ENCODE data around the gene CHMP4B. TPM values are rescaled to one million over a fixed set of nuclear protein-coding genes. Genes with fewer than 3 reads are reported as not detected.
"Not testable (repeated sequence)": the region's sequence is repeated elsewhere in the genome, so short reads cannot be mapped to it uniquely, and the experiment has no call there.

CHMP4B gene
- total RNA-seq, 1 experiment from 2014 or later: 72.5 TPM

- Mint-ChIP-seq H3K9me3 (no peaks in the 10 kb centered on the region), H3K4me3 (no peak overlapping the region), H3K27me3 (ENCODE audit: low read depth) (no peaks in the 10 kb centered on the region), H3K4me1 (peaks cover 14% of the 10 kb centered on the region), H3K36me3 (no peaks in the 10 kb centered on the region; the same call in 1 of the 2 replicates), H3K27ac (no peak overlapping the region)
- POLR2A ChIA-PET: interaction anchor here (1.5 kb wide), 1 partner anchor 19 kb away, joined by 5 read pairs; the partner anchor contains the start of gene CHMP4B
- DNase-seq (ENCODE audit: low spot score): peak; percentile 75
- TF ChIP-seq CTCF (IDR thresholded peaks at IDR 0.05): peak; percentile 94
- no peak for TF ChIP-seq FOXP4 (CRISPR knock-in tag; IDR thresholded peaks at IDR 0.05)
- CTCF ChIA-PET: interaction anchor here (0.5 to 4.8 kb wide), 34 partner anchors 9 to 280 kb away, joined by 3 to 31 read pairs (median 4); partner anchors contain the start of genes CHMP4B, PXMP4 and RALY
- peak; percentile 86 for ATAC-seq
Measured at GRCh38 chr20:33791959-33792597, 19.1 kb upstream of the CHMP4B start.

- not testable (repeated sequence) for DNase-seq (ENCODE audit: low spot score); H3K27ac Mint-ChIP-seq; H3K9me3 Mint-ChIP-seq; H3K27me3 Mint-ChIP-seq (ENCODE audit: low read depth); H3K4me3 Mint-ChIP-seq; H3K36me3 Mint-ChIP-seq; ATAC-seq
- ChIA-PET POLR2A (interaction anchor here (1.5 kb wide), 1 partner anchor 18 kb away, joined by 5 read pairs; the partner anchor contains the start of gene CHMP4B), CTCF (interaction anchor here (0.6 to 4.8 kb wide), 31 partner anchors 8 to 279 kb away, joined by 3 to 31 read pairs (median 4); partner anchors contain the start of genes CHMP4B, PXMP4 and RALY)
- H3K4me1 Mint-ChIP-seq: peaks cover 16% of the 10 kb centered on the region
- 0 out of 2 replicates have a peak, but pooled peaks have one; percentile 30 for TF ChIP-seq ZNF121 (CRISPR knock-in tag; IDR thresholded peaks at IDR 0.05)
Measured at GRCh38 chr20:33792598-33792989, 18.6 kb upstream of the CHMP4B start.

DNA sequence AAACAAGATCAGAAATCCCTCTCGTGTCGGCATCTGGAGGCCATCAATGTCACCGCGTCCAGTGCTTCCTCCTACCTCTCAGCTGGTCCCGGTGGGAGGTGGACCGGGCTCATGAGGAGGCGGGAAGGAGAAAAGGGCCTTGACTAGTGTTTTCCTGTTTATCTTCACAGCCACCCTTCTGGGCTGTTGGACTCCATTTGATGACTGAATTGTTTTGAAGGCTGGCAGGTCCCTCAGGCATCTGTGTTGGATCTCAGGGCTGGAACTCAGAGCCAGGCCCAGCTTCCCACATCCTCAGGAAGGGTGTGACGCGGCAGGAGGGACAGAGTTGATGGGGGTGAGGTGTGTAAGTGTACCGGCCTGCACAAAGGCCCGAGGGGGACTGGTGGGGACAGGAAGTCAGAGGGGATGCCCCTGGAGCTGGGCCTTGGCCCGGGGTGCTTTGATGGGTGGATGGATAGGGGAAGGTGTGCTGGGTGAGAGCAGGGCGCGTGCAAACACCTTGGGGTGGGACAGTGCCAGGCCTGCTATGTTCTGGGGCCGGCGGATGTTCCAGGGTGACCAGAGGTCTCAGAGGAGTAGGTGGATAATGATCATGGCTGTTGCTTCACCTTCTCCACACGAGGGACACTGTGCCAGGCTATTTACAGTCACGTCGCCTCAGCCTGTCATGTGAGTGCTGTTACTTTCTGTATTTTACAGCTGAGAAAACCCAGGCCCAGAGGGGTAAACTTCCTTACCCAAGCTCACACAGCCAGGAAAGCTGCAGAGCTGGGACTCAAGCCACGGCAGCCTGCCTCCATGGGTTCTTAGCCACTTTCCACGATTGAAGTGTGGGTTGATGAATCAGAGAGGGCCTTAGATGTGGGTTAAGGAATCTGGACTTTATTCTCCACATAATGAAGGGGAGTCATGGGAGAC lies 17.9 kb upstream of the CHMP4B start:
- Mint-ChIP-seq H3K36me3 (no peaks in the 10 kb centered on the region; the same call in 1 of the 2 replicates), H3K27me3 (ENCODE audit: low read depth) (no peaks in the 10 kb centered on the region), H3K9me3 (peaks cover 5% of the 10 kb centered on the region), H3K4me3 (no peak overlapping the region), H3K4me1 (peaks cover 16% of the 10 kb centered on the region), H3K27ac (peak overlapping the region; percentile 73)
- TF ChIP-seq GABPB1 (CRISPR knock-in tag; IDR thresholded peaks at IDR 0.05) (0 out of 2 replicates have a peak, but pooled peaks have one; percentile 5), ZBTB21 (CRISPR knock-in tag; IDR thresholded peaks at IDR 0.05; ENCODE audit: borderline replicate concordance) (no peak)
- TF ChIP-seq, protein P1, sequence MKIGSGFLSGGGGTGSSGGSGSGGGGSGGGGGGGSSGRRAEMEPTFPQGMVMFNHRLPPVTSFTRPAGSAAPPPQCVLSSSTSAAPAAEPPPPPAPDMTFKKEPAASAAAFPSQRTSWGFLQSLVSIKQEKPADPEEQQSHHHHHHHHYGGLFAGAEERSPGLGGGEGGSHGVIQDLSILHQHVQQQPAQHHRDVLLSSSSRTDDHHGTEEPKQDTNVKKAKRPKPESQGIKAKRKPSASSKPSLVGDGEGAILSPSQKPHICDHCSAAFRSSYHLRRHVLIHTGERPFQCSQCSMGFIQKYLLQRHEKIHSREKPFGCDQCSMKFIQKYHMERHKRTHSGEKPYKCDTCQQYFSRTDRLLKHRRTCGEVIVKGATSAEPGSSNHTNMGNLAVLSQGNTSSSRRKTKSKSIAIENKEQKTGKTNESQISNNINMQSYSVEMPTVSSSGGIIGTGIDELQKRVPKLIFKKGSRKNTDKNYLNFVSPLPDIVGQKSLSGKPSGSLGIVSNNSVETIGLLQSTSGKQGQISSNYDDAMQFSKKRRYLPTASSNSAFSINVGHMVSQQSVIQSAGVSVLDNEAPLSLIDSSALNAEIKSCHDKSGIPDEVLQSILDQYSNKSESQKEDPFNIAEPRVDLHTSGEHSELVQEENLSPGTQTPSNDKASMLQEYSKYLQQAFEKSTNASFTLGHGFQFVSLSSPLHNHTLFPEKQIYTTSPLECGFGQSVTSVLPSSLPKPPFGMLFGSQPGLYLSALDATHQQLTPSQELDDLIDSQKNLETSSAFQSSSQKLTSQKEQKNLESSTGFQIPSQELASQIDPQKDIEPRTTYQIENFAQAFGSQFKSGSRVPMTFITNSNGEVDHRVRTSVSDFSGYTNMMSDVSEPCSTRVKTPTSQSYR (CRISPR knock-in tag; IDR thresholded peaks at IDR 0.05): no peak
- ATAC-seq: no peak
- no peak for DNase-seq (ENCODE audit: low spot score)
- POLR2A ChIA-PET: interaction anchor here (1.5 kb wide), 1 partner anchor 17 kb away, joined by 5 read pairs; the partner anchor contains the start of gene CHMP4B
- CTCF ChIA-PET: interaction anchor here (0.6 to 4.8 kb wide), 15 partner anchors 8 to 338 kb away, joined by 3 to 31 read pairs (median 4); partner anchors contain the start of gene CHMP4B

GRCh38 chr20:33796263-33796906 lies 14.8 kb upstream of the CHMP4B start:
- DNase-seq (ENCODE audit: low spot score) (no peak), ATAC-seq (peak; percentile 49)
- Mint-ChIP-seq H3K4me1 (peaks cover 16% of the 10 kb centered on the region), H3K36me3 (no peaks in the 10 kb centered on the region; the same call in 1 of the 2 replicates), H3K4me3 (no peak overlapping the region), H3K9me3 (peaks cover 5% of the 10 kb centered on the region), H3K27me3 (ENCODE audit: low read depth) (no peaks in the 10 kb centered on the region), H3K27ac (no peak overlapping the region; the same call in 1 of the 2 replicates)
- POLR2A ChIA-PET: no interaction called here
- CTCF ChIA-PET: no interaction called here
- no peak for TF ChIP-seq FOXP1 (CRISPR knock-in tag; IDR thresholded peaks at IDR 0.05; ENCODE audit: borderline replicate concordance)
- TF ChIP-seq SMAD4 (CRISPR knock-in tag; IDR thresholded peaks at IDR 0.05): no peak
- TF ChIP-seq TP53 (CRISPR knock-in tag; IDR thresholded peaks at IDR 0.05): no peak
- no peak for TF ChIP-seq ZNF512 (CRISPR knock-in tag; IDR thresholded peaks at IDR 0.05; ENCODE audit: borderline replicate concordance)
- TF ChIP-seq, protein P2, sequence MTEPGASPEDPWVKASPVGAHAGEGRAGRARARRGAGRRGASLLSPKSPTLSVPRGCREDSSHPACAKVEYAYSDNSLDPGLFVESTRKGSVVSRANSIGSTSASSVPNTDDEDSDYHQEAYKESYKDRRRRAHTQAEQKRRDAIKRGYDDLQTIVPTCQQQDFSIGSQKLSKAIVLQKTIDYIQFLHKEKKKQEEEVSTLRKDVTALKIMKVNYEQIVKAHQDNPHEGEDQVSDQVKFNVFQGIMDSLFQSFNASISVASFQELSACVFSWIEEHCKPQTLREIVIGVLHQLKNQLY (CRISPR knock-in tag; IDR thresholded peaks at IDR 0.05): no peak
- TF ChIP-seq IRF2 (CRISPR knock-in tag; IDR thresholded peaks at IDR 0.05; ENCODE audit: borderline replicate concordance, low read depth): no peak
- TF ChIP-seq TCF7 (CRISPR knock-in tag; IDR thresholded peaks at IDR 0.05; ENCODE audit: low read depth): no peak
- TF ChIP-seq PRRX2 (CRISPR knock-in tag; IDR thresholded peaks at IDR 0.05): no peak
